ENCODE data around the gene CLDN1. TPM values are rescaled to one million over a fixed set of nuclear protein-coding genes. Genes with fewer than 3 reads are reported as not detected.

Gene CLDN1
- total RNA-seq, 2 donors from 2014 or later, result 0.21 to 2.0 TPM

DNA sequence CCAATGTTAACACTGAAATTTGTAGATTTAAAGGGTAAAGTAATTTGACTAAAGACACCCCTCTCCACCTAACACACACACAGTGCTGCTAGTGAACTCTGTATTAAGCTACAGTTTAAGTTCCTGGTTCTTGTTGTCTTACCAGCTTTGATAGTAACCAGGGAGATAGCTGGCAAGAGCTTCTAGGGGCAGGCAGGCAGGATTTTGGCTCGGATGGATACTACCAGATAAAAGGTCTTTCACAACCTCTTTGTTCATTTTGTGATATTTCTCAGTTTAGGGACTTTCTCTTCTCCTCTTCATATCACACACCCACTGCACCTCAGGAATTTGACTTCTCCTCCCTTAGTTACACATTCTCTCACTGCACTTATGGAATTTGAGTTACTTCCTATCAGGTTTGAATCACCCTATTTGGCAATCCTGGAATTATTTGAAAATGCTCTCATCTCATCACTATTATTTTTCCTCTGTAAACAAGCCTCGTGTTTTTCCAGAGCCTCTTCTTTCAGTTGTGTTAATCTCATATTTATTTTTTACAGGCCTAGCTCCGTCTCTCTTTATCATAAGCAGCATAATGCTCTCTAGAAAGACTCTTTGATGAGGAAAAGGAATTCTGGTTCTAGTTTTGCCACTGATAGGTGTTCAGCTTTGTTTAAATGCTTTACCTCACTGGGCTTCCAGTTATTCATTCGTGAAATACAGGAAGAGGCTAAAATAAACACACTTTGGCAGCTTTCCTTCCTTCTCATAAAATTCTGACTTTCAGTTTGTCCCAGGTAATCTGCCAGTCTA is 23.0 kb upstream of the CLDN1 start:
- DNase-seq (ENCODE audit: low spot score) (no peak), ATAC-seq (ENCODE audit: insufficient number of reproducible peaks, low FRiP score, low read depth) (no peak)
- no peak overlapping the region for H3K27ac ChIP-seq
- TF ChIP-seq, protein P1, sequence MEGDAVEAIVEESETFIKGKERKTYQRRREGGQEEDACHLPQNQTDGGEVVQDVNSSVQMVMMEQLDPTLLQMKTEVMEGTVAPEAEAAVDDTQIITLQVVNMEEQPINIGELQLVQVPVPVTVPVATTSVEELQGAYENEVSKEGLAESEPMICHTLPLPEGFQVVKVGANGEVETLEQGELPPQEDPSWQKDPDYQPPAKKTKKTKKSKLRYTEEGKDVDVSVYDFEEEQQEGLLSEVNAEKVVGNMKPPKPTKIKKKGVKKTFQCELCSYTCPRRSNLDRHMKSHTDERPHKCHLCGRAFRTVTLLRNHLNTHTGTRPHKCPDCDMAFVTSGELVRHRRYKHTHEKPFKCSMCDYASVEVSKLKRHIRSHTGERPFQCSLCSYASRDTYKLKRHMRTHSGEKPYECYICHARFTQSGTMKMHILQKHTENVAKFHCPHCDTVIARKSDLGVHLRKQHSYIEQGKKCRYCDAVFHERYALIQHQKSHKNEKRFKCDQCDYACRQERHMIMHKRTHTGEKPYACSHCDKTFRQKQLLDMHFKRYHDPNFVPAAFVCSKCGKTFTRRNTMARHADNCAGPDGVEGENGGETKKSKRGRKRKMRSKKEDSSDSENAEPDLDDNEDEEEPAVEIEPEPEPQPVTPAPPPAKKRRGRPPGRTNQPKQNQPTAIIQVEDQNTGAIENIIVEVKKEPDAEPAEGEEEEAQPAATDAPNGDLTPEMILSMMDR (IDR thresholded peaks at IDR 0.05), result no peak
- H3K27me3 ChIP-seq (replicated peaks; ENCODE audit: insufficient read depth), result no peaks in the 10 kb centered on the region
- H3K9me3 ChIP-seq, result no peaks in the 10 kb centered on the region
- H3K36me3 ChIP-seq, result no peaks in the 10 kb centered on the region
- H3K4me1 ChIP-seq (ENCODE audit: control insufficient read depth in 1 of 2, low read depth in 2 of 2), result peaks cover 0 to 7% of the 10 kb centered on the region in 2 donors
- H3K4me3 ChIP-seq, result no peak overlapping the region

DNA sequence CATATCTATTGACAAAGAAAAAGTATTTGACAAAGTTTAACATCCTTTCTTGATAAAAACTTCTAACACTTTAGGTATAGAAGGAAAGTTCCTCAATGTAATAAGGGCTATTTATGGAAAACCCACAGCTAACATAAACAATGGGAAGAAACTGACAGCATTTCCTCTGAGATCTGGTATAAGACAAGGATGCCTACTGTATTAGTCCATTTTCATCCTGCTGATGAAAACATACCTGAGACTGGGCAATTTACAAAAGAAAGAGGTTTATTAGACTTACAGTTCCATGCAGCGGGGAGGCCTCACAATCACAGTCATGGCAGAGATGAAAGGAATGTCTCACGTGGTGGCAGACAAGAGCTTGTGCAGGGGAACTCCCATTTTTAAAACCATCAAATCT is 17.8 kb upstream of the CLDN1 start:
- Histone ChIP-seq H3K4me3 (no peak overlapping the region), H3K36me3 (no peaks in the 10 kb centered on the region), H3K9me3 (no peaks in the 10 kb centered on the region), H3K27ac (no peak overlapping the region), H3K27me3 (replicated peaks; ENCODE audit: insufficient read depth) (no peaks in the 10 kb centered on the region), H3K4me1 (ENCODE audit: control insufficient read depth in 1 of 2, low read depth in 2 of 2) (peaks cover 0 to 3% of the 10 kb centered on the region in 2 donors)
- TF ChIP-seq, protein P1 (IDR thresholded peaks at IDR 0.05), result no peak
- no peak for DNase-seq (ENCODE audit: low spot score)
- no peak for ATAC-seq (ENCODE audit: insufficient number of reproducible peaks, low FRiP score, low read depth)

DNA sequence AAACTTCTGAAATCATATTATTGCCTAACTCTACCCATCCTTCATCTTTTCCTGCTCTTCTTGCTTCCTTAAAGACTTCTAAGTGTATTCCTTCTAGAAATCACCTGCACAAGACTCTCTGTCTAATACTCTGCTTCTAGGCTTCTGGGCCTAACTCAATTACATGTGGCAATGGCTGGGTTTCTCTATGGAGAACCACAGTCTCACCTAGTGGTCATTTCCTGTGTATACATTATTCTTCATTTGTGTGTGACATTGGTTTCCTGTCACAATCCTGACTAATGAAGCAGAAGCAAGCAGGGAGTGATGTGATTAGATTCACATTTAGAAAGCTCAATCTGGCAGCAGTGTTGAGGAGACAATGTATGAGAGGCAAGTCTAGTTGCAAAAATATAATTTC is 16.9 kb upstream of the CLDN1 start:
- Histone ChIP-seq H3K4me3 (no peak overlapping the region), H3K27ac (no peak overlapping the region), H3K4me1 (ENCODE audit: control insufficient read depth in 1 of 2, low read depth in 2 of 2) (no peaks in the 10 kb centered on the region), H3K36me3 (no peaks in the 10 kb centered on the region), H3K27me3 (replicated peaks; ENCODE audit: insufficient read depth) (no peaks in the 10 kb centered on the region), H3K9me3 (no peaks in the 10 kb centered on the region)
- DNase-seq (ENCODE audit: low spot score) (no peak), ATAC-seq (ENCODE audit: insufficient number of reproducible peaks, low FRiP score, low read depth) (no peak)
- TF ChIP-seq, protein P1 (IDR thresholded peaks at IDR 0.05), result no peak

GRCh38 chr3:190338717-190339116 is 16.5 kb upstream of the CLDN1 start:
- Histone ChIP-seq H3K4me1 (ENCODE audit: control insufficient read depth in 1 of 2, low read depth in 2 of 2) (no peaks in the 10 kb centered on the region), H3K27ac (no peak overlapping the region), H3K9me3 (no peaks in the 10 kb centered on the region), H3K27me3 (replicated peaks; ENCODE audit: insufficient read depth) (no peaks in the 10 kb centered on the region), H3K4me3 (no peak overlapping the region), H3K36me3 (no peaks in the 10 kb centered on the region)
- no peak for ATAC-seq (ENCODE audit: insufficient number of reproducible peaks, low FRiP score, low read depth)
- DNase-seq (ENCODE audit: low spot score), result no peak
- TF ChIP-seq, protein P1 (IDR thresholded peaks at IDR 0.05), result no peak

DNA sequence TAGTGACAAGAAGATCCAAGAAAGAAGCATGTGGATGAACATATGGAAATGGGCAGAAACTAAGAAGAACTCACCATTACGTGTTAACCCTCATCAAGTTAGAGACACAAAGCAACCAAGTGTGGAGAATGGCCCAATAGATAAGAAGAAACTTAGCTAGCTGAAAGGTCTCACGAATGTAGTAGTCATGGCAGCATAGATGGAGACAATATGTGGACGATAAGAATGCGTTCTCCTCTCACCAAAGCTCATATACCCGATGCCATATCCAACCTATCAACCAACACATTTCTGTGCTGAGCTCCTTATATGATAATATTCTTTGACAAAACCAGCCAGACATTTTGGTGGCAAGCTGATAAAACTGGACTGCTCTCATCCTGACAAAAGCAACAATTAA is 15.1 kb upstream of the CLDN1 start:
- ATAC-seq (ENCODE audit: insufficient number of reproducible peaks, low FRiP score, low read depth) (no peak), DNase-seq (ENCODE audit: low spot score) (no peak)
- Histone ChIP-seq H3K36me3 (no peaks in the 10 kb centered on the region), H3K4me1 (ENCODE audit: control insufficient read depth in 1 of 2, low read depth in 2 of 2) (no peaks in the 10 kb centered on the region), H3K9me3 (no peaks in the 10 kb centered on the region), H3K4me3 (no peak overlapping the region), H3K27ac (no peak overlapping the region), H3K27me3 (replicated peaks; ENCODE audit: insufficient read depth) (no peaks in the 10 kb centered on the region)
- TF ChIP-seq, protein P1 (IDR thresholded peaks at IDR 0.05), result no peak

Data from thoracic aorta (tissue), 2 donors.